ENCODE measurements around the gene ADCYAP1R1.

GRCh38 chr7:31114593-31115343 is 62.7 kb downstream of the ADCYAP1R1 start:
- TF ChIP-seq CTCF (IDR thresholded peaks at IDR 0.05) (no peak), POLR2A (IDR thresholded peaks at IDR 0.05) (no peak)

Data from right lobe of liver (tissue), 4 donors.